NCI-H2227 treated with DMSO at 0.1 percent for 48 hours (cell line): ENCODE measurements around the gene DOK4.

Source experiments
- DNase-seq: peaks from one replicate; lab custom pipeline; 2025; lab: John Stamatoyannopoulos, UW

The DOK4 gene

DNA sequence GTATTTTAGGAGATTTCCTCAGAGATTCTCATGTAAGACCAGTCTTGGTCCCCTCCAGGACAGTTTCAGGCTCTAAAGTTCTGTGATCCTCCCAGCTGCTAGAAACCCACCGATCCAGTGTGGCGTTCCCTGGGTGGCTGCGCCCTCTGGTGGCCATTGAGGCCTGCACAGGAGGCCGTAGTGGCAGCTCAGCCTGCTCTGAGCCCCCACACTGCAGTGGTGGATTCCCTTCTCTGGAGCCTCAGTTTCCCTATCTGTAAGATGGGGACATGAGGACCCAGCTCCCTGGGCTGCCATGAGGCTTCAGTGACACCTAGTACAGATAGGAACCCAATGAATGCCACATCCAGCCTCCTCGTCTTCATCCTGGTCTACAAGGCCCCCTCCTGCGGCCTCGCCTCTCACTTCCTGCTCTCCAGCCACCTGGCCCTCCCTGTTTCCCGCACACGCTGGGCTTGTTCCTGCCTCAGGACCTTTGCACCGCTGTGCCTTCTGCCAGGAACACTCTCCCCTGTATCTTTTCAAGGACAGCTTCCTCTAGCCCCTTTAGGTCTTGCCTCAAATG, 33.6 kb upstream of the DOK4 start:
- no peak for DNase-seq

DNA sequence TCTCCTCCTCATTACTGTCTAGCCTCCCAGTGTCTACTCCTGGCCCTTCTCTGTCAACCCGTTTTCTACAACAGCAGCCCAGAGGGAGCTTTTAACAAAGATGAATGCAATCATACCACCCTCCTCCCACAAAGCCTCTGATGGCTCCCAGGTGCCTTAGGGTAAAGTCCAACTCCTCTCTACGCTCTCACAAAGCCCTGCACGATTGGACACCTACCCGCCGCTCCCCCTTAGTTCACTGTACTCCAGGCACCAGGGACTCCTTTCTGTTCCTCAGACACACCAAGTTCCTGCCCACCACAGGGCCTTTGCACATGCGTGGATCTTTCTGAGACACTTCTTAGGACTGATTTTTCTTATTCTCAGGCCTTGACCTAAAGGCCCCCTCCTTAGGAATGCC, 32.6 kb upstream of the DOK4 start:
- DNase-seq, result no peak

DNA sequence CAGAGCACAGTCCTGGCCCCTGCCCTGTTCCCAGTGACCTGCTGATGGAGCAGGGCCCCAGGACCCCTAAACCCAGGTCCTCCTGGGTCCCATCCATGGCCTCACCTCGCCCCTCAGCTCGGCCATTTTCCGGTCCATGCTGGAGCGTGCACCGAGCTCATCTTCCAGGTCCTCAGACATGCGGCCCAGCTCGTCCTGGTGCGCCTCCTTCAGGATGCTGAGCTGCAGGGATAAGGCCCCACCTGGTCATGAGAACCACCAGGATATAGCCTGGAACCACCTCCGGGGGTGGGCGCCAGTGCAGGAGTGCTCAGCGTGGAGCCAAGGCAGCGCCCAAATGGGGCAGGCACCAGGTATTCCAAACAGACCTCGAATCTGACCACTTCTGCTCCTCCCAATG, 32.2 kb upstream of the DOK4 start:
- DNase-seq, result no peak

DNA sequence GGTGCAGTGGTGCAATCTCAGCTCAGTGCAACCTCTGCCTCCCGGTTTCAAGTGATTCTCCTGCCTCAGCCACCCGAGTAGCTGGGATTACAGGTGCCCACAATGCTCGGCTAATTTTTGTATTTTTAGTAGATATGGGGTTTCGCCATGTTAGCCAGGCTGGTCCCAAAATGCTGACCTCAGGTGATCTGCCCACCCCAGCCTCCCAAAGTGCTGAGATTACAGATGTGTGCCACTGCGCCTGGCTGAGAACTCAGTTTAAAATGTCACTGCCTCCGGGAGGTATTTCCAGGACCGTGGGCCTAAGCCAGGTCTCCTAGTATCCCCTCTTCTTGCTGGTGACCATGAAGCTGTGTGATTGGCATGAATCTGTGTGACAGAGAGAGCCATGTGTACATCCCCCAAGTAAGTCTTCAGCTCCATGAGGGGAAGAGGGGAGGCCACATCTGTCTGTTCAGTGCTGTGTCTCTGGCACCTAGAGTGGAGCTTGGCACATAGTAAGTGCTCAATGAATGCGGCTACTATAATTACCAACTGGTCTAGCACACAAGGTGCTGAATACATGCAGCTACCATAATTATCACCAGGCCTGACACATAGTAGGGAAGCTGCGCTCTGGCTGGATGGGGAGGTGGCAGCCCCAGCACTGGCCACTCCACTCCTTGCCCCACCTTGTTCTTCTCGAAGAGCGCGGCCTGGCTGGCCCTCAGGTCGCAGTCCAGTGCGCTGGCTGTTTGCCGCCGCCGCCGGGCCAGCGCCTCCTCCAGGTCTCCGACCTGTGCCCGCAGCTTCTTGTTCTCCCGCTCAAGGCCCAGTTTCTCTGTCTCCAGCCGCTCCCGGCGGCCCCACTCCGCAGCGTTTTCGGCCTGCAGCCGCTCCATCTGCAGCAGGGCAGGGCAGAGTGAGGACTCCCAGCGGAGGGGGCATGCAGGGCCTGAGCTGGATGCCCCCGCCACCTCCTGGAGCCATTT, 31.4 kb upstream of the DOK4 start:
- DNase-seq, result no peak

DNA sequence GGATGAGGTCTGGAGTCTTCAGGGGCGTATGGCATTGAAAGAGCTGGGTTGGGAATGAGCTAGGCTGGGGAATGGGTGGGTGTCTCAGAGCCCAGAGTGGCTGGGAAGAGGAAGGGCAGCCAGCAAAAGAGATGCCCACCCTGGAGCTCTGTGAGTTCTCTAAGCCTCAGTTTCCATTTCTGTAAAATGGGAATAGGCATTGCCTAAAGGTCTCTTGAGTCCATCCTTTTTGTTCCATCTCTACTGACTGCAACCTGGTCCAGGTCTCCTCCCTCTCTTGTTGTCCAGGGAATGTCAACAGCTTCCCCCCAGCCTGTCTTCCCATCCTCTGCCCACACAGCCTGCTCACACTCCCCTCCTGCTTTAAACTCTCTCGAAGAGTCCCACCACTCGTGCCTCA, 30.5 kb upstream of the DOK4 start:
- DNase-seq, result no peak

DNA sequence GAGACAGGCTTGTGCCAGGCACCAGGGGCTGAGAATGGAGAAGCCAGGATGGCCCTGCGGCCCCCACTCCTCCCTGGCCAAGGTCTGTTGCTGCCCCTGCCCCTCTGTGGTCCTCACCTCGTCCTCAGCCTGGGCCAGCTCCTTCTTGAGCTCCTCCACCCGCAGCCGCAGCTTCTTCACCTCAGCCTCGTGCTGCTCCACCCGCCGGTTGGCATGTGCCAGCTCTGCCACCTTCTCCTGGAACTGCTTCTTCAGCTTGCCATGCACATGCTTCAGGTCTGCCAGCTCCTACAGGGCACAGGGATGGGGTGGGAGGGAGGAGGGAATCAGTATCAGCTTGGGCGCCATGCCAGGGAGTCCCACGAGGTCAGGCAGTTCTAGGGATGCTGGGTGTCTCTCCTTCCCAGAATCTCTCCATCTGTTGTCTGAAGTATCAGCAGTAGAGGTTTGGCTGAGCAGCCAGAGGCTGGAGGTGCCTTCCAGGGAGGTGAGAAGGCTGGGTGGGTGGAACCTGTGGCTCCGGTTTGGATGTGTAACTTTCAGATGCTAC, 30.0 kb upstream of the DOK4 start:
- no peak for DNase-seq

DNA sequence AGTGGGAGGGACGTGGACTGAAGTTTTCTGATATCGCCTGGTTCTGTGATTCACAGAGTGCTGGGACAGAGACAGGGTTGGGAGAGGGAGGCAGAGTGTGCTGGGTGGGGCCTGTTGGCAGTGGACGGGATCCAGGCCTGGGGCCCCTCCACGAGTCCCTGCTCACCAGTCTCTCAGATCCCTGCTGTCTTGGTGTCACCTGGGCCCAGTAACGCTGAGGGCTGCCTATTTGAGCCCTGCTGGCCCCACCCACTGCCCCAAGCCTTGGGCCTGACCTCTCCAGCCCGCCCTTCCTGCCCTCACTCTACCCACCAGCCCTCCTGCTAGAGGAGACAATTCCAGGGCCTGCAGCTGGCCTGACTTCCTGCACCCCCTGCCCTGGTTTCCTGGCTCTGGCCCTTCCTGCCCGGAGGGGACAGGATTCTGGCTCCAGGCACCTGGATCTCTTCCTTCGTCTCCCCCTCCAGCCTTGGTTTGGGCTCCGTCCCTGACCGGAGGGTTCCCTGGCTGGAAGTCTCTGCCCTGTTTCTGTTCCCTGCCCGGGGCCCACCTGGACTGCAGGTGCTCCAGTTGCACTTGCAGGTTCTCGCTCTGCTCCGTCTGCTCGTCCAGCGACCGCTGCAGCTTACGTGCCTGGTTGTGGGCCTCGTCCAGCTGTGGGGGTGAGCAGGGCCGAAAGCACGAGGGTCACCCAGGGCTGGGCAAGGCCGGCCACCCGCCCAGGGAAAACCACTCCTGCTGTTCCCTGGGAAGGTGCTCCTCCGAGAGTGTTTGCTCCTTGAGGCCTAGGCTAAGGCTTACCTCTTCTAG, 28.7 kb upstream of the DOK4 start:
- no peak for DNase-seq

DNA sequence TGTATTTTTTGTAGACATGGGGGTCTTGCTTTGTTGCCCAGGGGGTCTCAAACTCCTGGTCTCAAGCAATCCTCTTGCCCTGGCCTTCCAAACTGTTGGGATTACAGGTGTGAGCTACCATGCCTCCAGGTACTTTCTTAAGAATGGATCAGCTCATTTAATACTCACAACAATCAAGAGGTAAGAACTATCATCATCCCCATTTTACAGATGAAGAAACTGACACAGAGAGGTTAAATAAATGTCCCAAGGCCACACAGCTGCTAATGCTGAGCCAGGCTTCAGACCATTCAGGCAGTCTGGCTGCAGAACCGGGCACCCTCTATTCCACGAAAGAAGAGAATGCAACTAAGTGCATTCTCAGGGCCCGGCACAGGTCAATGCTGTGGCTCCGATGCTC, 28.1 kb upstream of the DOK4 start:
- no peak for DNase-seq

DNA sequence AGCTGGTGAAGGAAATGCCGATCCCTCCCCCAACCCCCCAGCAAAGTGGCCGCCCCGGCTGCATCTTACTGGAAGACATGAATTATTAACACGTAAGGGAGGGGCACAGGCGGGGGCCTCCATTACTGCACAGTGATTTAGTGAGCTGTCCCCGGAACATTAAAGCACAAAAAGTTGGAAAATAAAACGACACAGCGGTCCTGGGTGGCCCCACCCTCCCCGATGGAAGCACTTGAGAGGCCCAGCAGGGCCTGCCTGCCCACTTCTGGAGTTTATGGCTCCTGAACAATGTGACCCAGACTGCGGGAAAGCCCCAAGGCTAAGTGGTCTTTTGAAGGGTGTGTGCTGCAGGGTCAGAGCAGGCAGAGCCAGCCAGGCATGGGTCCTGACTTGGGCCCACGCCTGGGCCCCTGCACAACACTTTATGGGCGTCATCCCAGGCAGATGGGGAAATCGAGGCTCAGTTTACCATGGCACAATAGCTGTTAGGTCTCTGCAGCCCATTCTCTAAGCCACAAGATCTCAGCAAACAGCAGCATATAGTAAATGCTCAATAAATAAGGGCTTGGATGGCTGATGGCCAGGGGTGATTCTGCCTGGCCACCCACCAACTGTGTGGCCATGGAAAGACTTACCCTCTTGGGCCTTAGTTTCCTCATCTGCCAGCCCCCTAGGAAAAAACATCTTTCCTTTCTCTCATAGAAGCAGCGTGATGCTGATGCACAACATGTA, 27.2 kb upstream of the DOK4 start:
- DNase-seq, result no peak

DNA sequence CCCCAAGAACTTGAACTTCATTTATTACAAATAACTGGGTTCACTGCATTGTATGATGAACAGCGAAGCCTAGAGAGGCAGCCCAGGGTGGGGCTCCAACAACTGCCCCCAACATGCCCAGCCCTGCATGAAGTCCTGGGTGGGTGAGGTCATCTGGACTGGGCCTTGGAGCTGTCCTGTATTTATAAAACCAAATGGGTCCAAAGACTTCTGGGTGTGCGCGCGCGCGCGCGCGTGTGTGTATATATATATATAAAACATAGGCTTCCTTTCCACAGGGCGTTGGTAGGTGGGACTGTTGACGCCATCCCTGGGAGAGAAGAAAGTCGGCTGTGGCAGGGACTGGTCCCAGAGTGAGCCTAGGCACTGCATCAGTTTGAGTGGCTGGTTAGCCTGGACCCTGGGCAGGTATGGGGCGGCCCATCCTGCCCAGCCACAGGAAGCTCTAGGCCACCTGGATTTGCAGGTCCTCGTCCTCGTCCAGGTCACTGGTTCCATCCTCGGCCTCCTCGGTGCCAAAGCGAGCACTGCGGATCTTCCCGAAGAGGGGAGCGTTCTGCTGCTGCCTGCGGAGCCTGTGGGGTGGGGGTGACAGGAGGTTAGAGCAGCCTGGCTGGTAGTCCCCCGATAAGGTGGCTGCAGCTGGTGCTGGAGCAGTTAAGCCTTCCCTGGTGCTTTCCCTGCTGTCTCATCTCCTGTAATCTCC, 26.2 kb upstream of the DOK4 start:
- DNase-seq, result no peak

DNA sequence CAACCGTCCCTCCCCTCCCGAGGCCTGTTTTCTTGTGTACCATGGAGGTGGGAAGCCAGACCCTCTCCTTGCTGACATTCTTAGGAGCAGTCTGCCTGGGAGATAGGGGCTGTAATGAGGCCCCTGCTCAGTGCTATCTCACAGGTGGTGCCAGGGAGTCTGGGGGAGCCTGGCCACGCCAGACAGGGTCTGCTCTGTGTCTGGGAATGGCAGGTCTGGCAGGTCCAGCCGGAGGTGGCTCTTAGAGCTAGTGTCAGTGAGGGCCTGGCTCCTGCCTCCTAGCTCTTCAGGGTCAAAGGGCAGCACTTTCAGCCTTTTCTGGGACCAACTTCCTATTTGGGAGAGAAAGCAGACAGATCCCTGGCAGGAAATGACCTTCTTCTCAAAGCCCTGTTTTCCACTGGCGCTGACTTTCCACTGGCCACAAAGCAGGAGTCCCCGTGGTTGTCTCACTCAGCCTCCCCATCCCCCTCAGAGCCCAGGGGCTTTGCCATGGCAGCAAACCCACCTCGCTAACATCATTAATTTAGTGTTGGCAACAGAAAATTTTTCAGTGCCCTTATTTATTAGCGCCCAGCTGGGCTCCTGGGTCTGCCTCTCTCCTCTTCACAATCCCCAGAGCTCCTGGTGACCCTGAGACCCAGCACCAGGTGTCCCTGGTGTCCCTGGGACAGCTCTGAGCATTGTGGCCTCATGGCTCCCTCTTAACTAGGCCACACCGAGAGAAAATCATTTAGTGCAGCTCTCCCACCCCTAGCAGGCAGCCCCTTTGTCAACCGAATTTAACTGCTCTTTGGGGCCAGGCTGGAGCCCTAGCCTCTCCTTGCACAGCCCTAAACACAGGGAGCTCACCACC, 24.0 kb upstream of the DOK4 start:
- no peak for DNase-seq

DNA sequence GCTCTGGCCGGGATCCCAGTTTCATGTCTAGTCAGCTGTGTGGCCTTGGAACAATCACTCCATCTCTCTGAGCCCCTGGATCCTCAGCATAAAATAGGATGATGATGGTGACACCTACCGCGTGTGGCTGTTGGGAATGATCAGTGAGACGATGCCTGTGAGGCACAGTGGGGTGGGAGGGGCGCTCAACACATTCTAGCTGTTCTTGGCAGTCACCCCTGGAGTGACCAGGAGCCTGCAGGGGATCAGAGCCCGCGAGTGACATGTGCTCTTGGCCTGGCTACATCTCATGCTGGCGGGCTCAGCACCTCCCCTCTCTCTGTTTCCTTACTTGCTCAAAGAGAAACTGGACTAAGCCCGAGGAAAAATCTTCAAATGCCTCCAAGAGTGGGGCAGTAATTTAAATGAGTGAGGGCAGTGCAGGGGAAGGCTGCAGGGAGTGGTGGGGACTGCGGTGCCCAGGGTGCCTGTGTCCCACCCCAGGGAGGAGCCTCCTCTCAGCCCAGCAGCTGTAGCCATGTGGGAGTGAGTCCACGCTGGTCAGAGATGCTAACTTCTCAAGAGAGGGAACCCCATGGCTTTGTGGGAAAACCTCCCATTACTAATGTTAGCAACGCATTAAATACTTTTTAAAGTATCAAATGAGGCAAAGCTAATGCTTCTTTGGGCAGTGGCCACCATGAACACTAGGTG, 23.1 kb upstream of the DOK4 start:
- DNase-seq, result no peak

DNA sequence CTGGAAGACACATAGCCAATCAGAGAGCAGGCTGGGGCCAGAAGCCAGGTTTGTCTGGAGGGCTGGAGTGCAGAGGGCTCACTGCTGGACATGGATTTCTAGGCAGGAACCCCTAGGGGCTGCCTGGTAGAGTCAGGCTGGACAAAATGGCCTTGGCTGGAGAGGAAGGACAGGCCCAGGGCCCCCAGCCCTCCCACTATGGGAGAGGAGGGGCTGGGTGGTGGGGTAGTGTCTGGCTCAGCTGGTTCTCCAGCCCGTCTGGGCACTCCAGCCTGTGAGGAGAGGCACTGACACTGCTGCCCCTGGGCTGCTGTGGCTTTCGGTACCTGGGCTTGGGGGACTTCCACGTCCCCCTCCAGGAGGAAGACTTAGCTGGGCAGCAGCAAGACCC, 21.7 kb upstream of the DOK4 start:
- DNase-seq, result no peak

DNA sequence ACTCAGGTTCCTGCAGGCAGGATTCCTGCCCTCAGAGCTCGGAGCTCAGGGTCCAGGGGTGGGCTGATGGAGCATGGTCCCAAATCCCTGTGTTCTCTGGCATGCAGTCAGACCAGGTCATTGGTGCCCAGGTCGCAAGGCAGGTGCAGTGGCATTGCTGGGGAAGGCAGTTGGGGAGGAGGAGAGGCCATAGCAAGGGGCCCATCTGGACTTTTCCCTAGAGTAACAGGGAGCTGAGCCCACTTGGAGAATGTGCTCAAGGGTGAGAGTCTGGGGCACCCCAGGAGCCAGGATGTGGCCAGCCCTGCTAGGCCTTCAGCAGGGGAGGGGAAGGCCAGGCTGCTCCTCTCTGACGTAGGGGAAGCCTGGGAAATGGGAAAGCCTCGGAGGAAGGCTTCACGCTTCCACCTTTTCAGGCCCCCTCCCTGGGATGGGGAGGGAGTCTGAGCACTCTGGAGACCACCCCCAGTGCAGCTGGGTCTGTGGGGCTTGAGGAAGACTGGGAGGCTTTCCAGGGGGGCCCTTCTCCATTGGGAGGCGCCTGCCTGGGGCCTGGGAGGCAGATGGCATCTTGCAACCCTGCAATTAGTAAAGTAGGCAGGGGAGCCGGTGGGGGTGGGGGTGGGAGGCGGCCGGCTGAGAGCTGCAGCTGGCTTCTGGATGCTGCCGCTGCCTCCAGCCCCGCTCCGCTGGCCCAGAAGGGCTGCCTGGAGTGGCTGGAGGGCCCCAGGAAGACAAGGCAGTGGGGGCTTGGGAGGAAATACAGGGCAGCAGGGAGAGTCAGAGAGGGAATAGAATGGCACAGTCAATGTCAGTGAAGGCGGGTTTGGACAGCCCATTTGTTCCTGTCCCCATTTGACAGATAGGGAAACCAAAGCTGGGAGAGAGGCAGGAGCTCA, 21.1 kb upstream of the DOK4 start:
- peak; percentile 48 for DNase-seq

DNA sequence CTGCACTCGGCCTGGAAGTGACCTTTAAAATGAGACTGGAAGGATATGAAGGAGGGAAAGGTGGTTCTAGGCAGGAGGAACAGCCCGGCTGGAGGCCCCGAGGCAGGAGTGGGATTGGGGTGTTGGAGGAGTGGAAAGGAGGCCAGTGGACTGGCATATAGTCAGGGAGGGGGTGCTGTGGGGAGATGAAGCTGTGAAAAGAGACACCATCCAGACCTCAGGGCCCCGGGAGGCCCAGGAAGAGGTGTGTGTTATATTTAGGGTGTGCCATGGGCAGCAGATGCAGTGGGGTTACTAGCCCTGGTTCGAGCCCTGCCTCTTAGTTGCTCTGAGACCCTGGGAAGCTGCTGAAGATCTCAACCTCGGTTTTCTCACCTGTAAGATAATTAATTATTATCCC, 18.9 kb upstream of the DOK4 start:
- DNase-seq, result no peak

DNA sequence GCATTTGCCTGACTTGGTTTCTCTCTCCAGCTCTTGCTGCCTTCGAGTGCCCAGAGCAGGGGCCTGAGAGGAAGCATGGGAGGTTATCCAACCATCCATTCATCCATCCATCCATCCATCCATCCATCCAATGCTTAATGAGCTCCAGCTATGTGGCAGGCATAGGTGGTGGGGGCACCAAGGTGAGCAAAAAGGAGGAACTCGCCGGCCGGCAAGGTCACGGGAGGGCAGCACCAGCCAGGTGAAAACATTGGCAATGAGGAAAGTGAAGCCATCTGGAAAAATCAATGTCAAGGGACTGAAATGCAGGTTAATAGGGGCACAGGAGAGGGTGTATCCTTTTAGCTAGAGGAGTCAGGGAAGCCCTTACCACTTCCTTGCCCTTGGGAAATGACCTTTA, 18.2 kb upstream of the DOK4 start:
- no peak for DNase-seq

DNA sequence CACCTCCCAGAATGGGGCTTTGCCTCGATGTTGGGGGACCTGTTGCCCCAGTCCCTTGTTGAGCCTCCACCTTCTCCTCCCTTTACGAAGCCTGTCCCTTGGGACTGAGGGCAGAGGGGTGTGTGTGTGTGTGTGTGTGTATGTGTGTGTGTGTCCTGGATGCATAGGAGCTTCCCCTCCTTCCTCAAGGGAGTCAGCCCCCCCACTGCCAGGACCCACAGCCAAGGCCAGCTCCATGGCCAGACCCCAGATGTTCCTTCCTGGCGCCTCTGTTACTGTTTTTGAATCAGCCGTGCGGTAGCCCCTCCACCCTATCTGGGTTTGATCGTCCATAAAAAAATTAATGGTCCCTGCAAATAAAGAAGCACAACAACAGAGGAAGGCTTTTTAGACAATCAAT, 17.7 kb upstream of the DOK4 start:
- no peak for DNase-seq

DNA sequence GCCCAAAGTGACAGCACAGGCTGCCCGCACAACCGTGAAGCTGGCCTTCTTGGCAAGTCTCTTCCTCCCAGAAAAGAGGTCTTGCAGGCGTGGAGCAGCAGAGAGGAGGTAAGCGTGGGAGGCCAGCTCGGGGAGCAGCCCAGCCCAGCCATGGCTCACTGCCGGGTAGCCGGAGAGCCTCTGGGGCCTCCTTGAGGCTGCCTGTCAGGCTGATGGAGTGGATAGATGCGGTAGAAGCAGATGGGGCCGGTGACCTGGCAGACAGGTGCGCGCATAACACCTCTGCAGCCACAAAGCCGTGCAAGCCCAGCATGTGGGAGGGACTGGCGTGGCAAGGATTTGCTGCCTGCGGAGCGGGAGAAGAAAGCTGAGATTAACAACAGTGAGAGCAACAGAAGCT, 17.1 kb upstream of the DOK4 start:
- no peak for DNase-seq
